GM23338 (cell line): ENCODE results near the gene HSPG2. TPM values are rescaled to one million over a fixed set of nuclear protein-coding genes. Genes with fewer than 3 reads are reported as not detected.

Source experiments
- ATAC-seq: fragments of 200-7000 bp; cut with Tn5 transposase; 3 replicates; pipeline ENCODE4 v1.9.1; 2020
- DNase-seq: peaks from one replicate; pipeline ENCODE4 v3.0.0-alpha.2; 2015; ENCODE audit warnings: low spot score
- H2AFZ ChIP-seq: fragments of 200-600 bp; sonication (generic); 2 replicates; pipeline ENCODE4 v1.8.0; 2016; ENCODE audit warnings: antibody characterized with exemption, mild to moderate bottlenecking, moderate library complexity
- H3F3A ChIP-seq: fragments of 200-600 bp; sonication (generic); replicated peaks from 2 replicates; pipeline ENCODE4 v1.8.0; 2017; ENCODE audit warnings: antibody characterized with exemption, mixed run types, low read depth
- H3K27ac ChIP-seq: fragments of 200-600 bp; sonication (generic); 2 replicates; pipeline ENCODE4 v1.6.1; 2016; ENCODE audit warnings: low read depth
- H3K27me3 ChIP-seq: fragments of 200-600 bp; sonication (generic); 2 replicates; pipeline ENCODE4 v1.8.0; 2016; ENCODE audit warnings: mild to moderate bottlenecking, mixed run types, moderate library complexity; ENCODE audit not compliant: insufficient read depth
- H3K36me3 ChIP-seq: fragments of 200-600 bp; sonication (generic); 2 replicates; pipeline ENCODE4 v1.8.0; 2016; ENCODE audit warnings: mild to moderate bottlenecking; ENCODE audit not compliant: insufficient read depth
- H3K4me1 ChIP-seq: fragments of 200-600 bp; sonication (generic); 2 replicates; pipeline ENCODE4 v1.8.0; 2016; ENCODE audit warnings: mild to moderate bottlenecking, moderate library complexity; ENCODE audit not compliant: insufficient read depth
- H3K4me2 ChIP-seq: fragments of 200-600 bp; sonication (generic); 2 replicates; pipeline ENCODE4 v1.7.1; 2017; ENCODE audit warnings: mixed run types
- H3K4me3 ChIP-seq: fragments of 200-600 bp; sonication (generic); 2 replicates; pipeline ENCODE4 v1.6.1; 2016; ENCODE audit warnings: mixed run types
- H3K79me2 ChIP-seq: fragments of 200-600 bp; sonication (generic); replicated peaks from 2 replicates; pipeline ENCODE4 v1.8.0; 2017; ENCODE audit warnings: mild to moderate bottlenecking; ENCODE audit not compliant: insufficient read depth
- H3K9me2 ChIP-seq: fragments of 200-600 bp; sonication (generic); 2 replicates; pipeline ENCODE4 v1.8.0; 2017; ENCODE audit not compliant: insufficient read depth
- H4K20me1 ChIP-seq: fragments of 200-600 bp; sonication (generic); replicated peaks from 2 replicates; pipeline ENCODE4 v1.8.0; 2017; ENCODE audit warnings: mild to moderate bottlenecking; ENCODE audit not compliant: insufficient read depth
- H3K27ac Mint-ChIP-seq: 2 replicates; pipeline ENCODE4 v1.8.0; 2020; ENCODE audit warnings: inconsistent platforms, mild to moderate bottlenecking, moderate library complexity, mixed read lengths
- H3K27me3 Mint-ChIP-seq: 3 replicates; pipeline ENCODE4 v1.8.0; 2022; ENCODE audit warnings: low read depth, mild to moderate bottlenecking, moderate library complexity, mixed read lengths, inconsistent platforms; ENCODE audit not compliant: insufficient read depth, poor library complexity
- H3K36me3 Mint-ChIP-seq: 3 replicates; pipeline ENCODE4 v1.8.0; 2021; ENCODE audit warnings: low read depth, mild to moderate bottlenecking, inconsistent platforms, moderate library complexity, mixed read lengths
- H3K4me1 Mint-ChIP-seq: 3 replicates; pipeline ENCODE4 v1.8.0; 2020; ENCODE audit warnings: mild to moderate bottlenecking, inconsistent platforms, mixed read lengths
- H3K4me3 Mint-ChIP-seq: 3 replicates; pipeline ENCODE4 v1.8.0; 2021; ENCODE audit warnings: moderate library complexity, mild to moderate bottlenecking, inconsistent platforms, mixed read lengths
- H3K9me3 Mint-ChIP-seq: 3 replicates; pipeline ENCODE4 v1.8.0; 2020; ENCODE audit warnings: moderate library complexity, mild to moderate bottlenecking, inconsistent platforms, mixed read lengths
- CTCF ChIP-seq, 2 experiments: fragments of 200-600 bp in 1 of 2; sonication (generic) in 1 of 2; conservative IDR thresholded peaks; 2 replicates each; pipeline versions ENCODE4 v1.5.1 to v1.6.1; 2016 to 2017; ENCODE audit warnings: antibody characterized with exemption in 2 of 2, low read depth in 2 of 2, mild to moderate bottlenecking in 2 of 2, moderate library complexity in 1 of 2
- ETS1 ChIP-seq: IDR thresholded peaks from 2 replicates; pipeline ENCODE4 v1.6.1; 2016; ENCODE audit warnings: antibody characterized with exemption
- EZH2phosphoT487 ChIP-seq: fragments of 200-600 bp; sonication (generic); IDR thresholded peaks from one replicate; pipeline ENCODE4 v1.8.1; 2018; ENCODE audit warnings: antibody characterized with exemption; ENCODE audit not compliant: unreplicated experiment
- NANOG ChIP-seq: IDR thresholded peaks from 2 replicates; pipeline ENCODE4 v1.6.1; 2016; ENCODE audit warnings: antibody characterized with exemption, borderline replicate concordance
- POLR2AphosphoS5 ChIP-seq: IDR thresholded peaks from 2 replicates; pipeline ENCODE4 v1.6.1; 2016; ENCODE audit warnings: antibody characterized with exemption, low read depth
- REST ChIP-seq: IDR thresholded peaks from one replicate; pipeline ENCODE4 v1.6.1; 2018; ENCODE audit warnings: antibody characterized with exemption; ENCODE audit not compliant: unreplicated experiment
- STAT1 ChIP-seq: IDR thresholded peaks from one replicate; pipeline ENCODE4 v1.6.1; 2016; ENCODE audit warnings: antibody characterized with exemption; ENCODE audit not compliant: unreplicated experiment
- ZNF114 ChIP-seq: fragments of 250-450 bp; sonication (Bioruptor Pico); IDR thresholded peaks from 2 replicates; pipeline ENCODE4 v1.5.0; 2020; ENCODE audit warnings: mild to moderate bottlenecking, moderate library complexity
- polyA plus RNA-seq: library from polyadenylated mRNA; unstranded; fragments of >200 nt; fragmentation: Nextera tagmentation; extraction: Ambion mirVana; gene quantifications from 2 replicates; pipeline ENCODE4 v1.2.1, GENCODE V29; 2016
- total RNA-seq: library from RNA; depleted of rRNA; stranded (reverse); fragments of >200 nt; shearing (Covaris generic); gene quantifications from 2 replicates; pipeline ENCODE4 v1.2.3, GENCODE V29; 2014

HSPG2 gene
- total and polyA plus RNA-seq, 2 experiments from 2014 or later: 14.9 to 70.8 TPM

DNA sequence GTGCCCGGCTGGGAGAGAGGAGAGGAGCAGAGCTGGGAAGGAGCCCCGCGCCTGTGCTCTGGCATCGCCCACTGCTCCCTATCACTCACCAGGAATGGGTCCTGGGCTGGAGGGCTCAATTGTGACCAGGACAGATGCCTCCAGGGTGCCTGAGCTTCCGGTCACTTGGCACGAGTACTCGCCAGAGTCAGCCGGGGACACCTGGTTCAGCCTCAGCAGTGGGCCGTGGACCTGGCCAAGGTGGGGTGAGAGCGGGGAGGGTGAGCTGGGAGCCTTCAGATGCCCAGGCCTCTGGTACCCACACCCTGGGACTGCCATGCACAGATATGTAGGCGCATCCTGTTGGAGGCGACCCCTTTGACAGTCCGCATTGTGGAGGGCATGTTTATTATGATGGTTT lies 93.9 kb downstream of the HSPG2 start (continued):
- TF ChIP-seq REST: no peak
- no peak for TF ChIP-seq ZNF114 (CRISPR knock-in tag)

DNA sequence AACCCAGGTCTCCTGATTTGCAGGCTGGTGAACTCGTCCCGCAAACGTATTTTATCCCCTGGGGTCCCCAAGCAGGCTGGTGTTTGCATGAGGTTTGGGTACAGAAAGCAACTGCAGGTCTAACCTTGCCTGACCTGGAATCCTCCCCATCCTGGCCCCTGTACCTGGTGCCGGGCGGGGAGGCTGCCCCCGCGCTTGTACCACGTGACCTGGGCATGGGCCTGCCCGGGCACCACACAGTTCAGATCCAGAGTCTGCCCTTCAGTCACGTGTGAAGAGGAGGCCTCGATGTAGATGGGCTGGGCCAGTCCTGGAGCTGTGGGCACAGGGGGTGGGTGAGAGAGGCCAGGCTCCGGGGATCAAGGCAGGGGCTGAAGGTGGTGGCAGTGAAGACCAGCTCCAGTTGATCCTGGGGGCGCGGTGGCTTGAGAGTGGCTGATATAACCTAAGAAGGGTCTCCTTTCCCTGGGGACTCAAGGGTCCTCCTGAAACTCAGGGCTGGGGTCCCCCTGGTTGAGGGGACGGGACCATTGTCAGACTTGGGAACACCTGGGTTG lies 94.4 kb downstream of the HSPG2 start:
- Mint-ChIP-seq H3K27ac (no peak overlapping the region), H3K4me1 (no peaks in the 10 kb centered on the region), H3K9me3 (no peaks in the 10 kb centered on the region), H3K27me3 (peaks cover 6% of the 10 kb centered on the region), H3K4me3 (no peak overlapping the region), H3K36me3 (peaks cover 25% of the 10 kb centered on the region)
- no peaks in the 10 kb centered on the region for H3F3A ChIP-seq
- no peaks in the 10 kb centered on the region for H3K4me1 ChIP-seq
- no peaks in the 10 kb centered on the region for H3K36me3 ChIP-seq
- no peaks in the 10 kb centered on the region for H3K9me2 ChIP-seq
- ATAC-seq (no peak), DNase-seq (no peak)
- no peak overlapping the region for H2AFZ ChIP-seq
- H3K4me3 ChIP-seq: no peak overlapping the region
- H3K27me3 ChIP-seq: no peaks in the 10 kb centered on the region
- H3K27ac ChIP-seq: no peak overlapping the region
- H4K20me1 ChIP-seq: no peaks in the 10 kb centered on the region
- no peak overlapping the region for H3K4me2 ChIP-seq
- H3K79me2 ChIP-seq: no peaks in the 10 kb centered on the region
- TF ChIP-seq EZH2phosphoT487 (no peak), STAT1 (no peak), CTCF (conservative IDR thresholded peaks at IDR 0.05; ENCODE audit: low read depth in 2 of 2) (no peak), ETS1 (no peak), POLR2AphosphoS5 (no peak), NANOG (no peak), REST (no peak)
